HG02623 (cell line): ENCODE measurements around the gene TDRD5.
A peak's percentile ranks its signal among the peaks of the same experiment; 100 is the strongest.
"Not testable (repeated sequence)": the region's sequence is repeated elsewhere in the genome, so short reads cannot be mapped to it uniquely, and the experiment has no call there.

ENCODE experiments used
- ATAC-seq: cut with Tn5 transposase; IDR thresholded peaks from one replicate; pipeline ENCODE4 v1.9.1; 2021; ENCODE audit warnings: moderate library complexity; ENCODE audit not compliant: unreplicated experiment

TDRD5 gene

GRCh38 chr1:179599623-179600249 lies 8.1 kb downstream of the TDRD5 start:
- no peak for ATAC-seq

- no peak for ATAC-seq
These were observed 9.5 kb downstream of the TDRD5 start for GRCh38 chr1:179601093-179601492.

GRCh38 chr1:179612361-179612760 lies 20.7 kb downstream of the TDRD5 start:
- ATAC-seq: no peak

GRCh38 chr1:179630719-179631118 lies 39.1 kb downstream of the TDRD5 start:
- no peak for ATAC-seq

- peak; percentile 45 for ATAC-seq
These were observed 41.2 kb downstream of the TDRD5 start for GRCh38 chr1:179632868-179633267.

GRCh38 chr1:179637211-179637860 lies 45.7 kb downstream of the TDRD5 start:
- no peak for ATAC-seq

GRCh38 chr1:179661018-179661417 lies 69.4 kb downstream of the TDRD5 start:
- no peak for ATAC-seq

GRCh38 chr1:179663810-179664209 lies 72.2 kb downstream of the TDRD5 start:
- ATAC-seq: no peak

- ATAC-seq: no peak
These were observed 86.2 kb downstream of the TDRD5 start for GRCh38 chr1:179677882-179678281.

GRCh38 chr1:179694530-179694929 lies 102.9 kb downstream of the TDRD5 start:
- not testable (repeated sequence) for ATAC-seq

- ATAC-seq: no peak
These were observed 111.4 kb downstream of the TDRD5 start for GRCh38 chr1:179702946-179703539.

- ATAC-seq: no peak
These were observed 114.8 kb downstream of the TDRD5 start for GRCh38 chr1:179706339-179706941.

- no peak for ATAC-seq
These were observed 115.8 kb downstream of the TDRD5 start for GRCh38 chr1:179707406-179707805.

- no peak for ATAC-seq
These were observed 117.0 kb downstream of the TDRD5 start for GRCh38 chr1:179708434-179709195.

GRCh38 chr1:179709841-179710329 lies 118.3 kb downstream of the TDRD5 start:
- peak; percentile 71 for ATAC-seq

GRCh38 chr1:179714159-179714558 lies 122.5 kb downstream of the TDRD5 start:
- ATAC-seq: no peak

- ATAC-seq: no peak
These were observed 123.0 kb downstream of the TDRD5 start for GRCh38 chr1:179714623-179715022.

- ATAC-seq: no peak
These were observed 127.6 kb downstream of the TDRD5 start for GRCh38 chr1:179719272-179719671.

- ATAC-seq: no peak
These were observed 136.6 kb downstream of the TDRD5 start for GRCh38 chr1:179728271-179728670.

- ATAC-seq: no peak
These were observed 138.2 kb downstream of the TDRD5 start for GRCh38 chr1:179729881-179730280.

GRCh38 chr1:179731643-179732042 lies 140.0 kb downstream of the TDRD5 start:
- no peak for ATAC-seq
